Uterus (tissue), 2 donors: ENCODE measurements around the gene ZNG1F.
"Not testable (repeated sequence)": the region's sequence is repeated elsewhere in the genome, so short reads cannot be mapped to it uniquely, and the experiment has no call there.

Experiments used
- POLR2A ChIP-seq, 2 donors: fragments of 450-650 bp; IDR thresholded peaks; one replicate each; pipeline ENCODE4 v1.6.1; 2016; ENCODE audit warnings: antibody characterized with exemption in 2 of 2, mild to moderate bottlenecking in 1 of 2, moderate library complexity in 1 of 2
- TF ChIP-seq, protein P1 (sequence below), 4 experiments: fragments of 200-600 bp in 2 of 4; fragments of 450-650 bp in 2 of 4; sonication (generic) in 2 of 4; IDR thresholded peaks; one replicate each; pipeline ENCODE4 v1.5.1; 2016 to 2019; ENCODE audit warnings: antibody characterized with exemption in 4 of 4, mild to moderate bottlenecking in 2 of 4, moderate library complexity in 1 of 4

DNA sequence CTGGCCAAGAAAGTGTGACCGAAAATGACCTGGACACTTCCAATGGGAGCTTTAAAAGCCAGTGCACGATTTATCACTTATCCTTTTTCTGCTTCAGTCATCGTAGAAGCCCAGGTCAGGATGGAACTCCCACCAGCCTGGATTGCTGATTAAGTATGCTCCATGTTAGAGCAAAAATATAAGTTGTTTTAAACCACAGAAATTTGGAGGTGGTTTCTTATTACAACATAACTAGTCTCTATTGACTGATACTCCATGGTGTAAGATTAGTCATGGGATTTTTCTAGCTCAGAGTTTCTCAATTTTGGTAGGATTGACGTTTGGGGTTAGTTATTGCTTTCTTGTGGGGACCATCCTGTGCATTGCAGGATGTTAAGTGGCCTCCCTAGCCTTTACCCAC, 90.4 kb downstream of the ZNG1F start:
- TF ChIP-seq, protein P1, sequence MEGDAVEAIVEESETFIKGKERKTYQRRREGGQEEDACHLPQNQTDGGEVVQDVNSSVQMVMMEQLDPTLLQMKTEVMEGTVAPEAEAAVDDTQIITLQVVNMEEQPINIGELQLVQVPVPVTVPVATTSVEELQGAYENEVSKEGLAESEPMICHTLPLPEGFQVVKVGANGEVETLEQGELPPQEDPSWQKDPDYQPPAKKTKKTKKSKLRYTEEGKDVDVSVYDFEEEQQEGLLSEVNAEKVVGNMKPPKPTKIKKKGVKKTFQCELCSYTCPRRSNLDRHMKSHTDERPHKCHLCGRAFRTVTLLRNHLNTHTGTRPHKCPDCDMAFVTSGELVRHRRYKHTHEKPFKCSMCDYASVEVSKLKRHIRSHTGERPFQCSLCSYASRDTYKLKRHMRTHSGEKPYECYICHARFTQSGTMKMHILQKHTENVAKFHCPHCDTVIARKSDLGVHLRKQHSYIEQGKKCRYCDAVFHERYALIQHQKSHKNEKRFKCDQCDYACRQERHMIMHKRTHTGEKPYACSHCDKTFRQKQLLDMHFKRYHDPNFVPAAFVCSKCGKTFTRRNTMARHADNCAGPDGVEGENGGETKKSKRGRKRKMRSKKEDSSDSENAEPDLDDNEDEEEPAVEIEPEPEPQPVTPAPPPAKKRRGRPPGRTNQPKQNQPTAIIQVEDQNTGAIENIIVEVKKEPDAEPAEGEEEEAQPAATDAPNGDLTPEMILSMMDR (IDR thresholded peaks at IDR 0.05), result not testable (repeated sequence)
- TF ChIP-seq POLR2A (IDR thresholded peaks at IDR 0.05), result not testable (repeated sequence)
